Activated CD4-positive, alpha-beta T cell treated with anti-CD3 and anti-CD28 coated beads, Interleukin-2, Interleukin-4, amounts not matched to agents 100 ng/mL and 50 ng/mL, durations not matched to agents 16 hours and 8 hours (primary cell): ENCODE measurements around the gene UGT1A3.

Experiments used
- DNase-seq: peaks from one replicate; pipeline ENCODE4 v3.0.0-alpha.2; 2020; ENCODE audit warnings: low spot score

Gene UGT1A3

DNA sequence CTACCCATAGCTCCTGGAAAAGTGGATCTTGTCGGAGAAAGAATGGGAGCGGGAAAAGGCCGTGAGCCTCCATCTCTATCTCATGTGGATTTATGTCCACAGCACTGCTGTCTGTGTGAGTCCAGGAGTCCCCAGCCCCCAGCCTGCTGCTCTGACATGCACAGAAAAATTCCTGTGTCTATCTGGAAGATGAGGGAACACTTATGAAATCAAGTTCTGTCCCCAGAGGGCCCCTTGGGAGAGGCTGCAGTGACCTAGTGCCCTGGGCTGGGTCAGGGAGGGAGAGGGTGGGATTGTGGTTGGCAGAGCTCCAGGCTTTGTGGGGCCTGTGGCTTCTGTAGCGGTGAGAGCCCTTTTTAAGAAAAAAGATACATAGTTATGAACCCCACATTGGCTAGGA lies 87.9 kb downstream of the UGT1A3 start:
- no peak for DNase-seq

DNA sequence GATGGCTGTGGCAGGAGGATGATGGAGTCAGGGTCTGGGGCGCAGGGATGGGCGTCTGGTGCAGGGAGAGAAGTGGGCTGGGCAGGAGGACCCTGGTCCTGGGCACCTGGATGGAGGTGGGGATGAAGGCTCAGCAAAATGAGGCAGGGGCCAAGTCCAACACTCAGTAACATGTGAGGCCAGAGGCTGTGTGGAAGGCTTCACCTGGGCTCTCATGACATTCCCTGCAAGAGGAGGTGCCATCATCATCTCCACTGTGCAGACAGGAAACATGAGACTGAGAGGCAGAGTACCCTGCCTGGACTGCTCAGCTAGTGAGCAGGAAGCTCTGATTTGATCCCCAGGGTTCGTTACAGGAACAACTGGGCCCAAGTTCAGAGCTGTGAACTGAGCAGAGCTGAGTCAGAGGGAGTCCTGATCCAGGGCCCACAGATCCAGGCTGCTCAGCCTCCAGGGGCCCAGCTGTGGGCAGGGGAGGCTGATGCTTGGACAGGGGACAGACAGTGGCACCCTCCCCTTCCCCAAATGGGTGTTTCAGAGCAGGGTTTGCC lies 88.6 kb downstream of the UGT1A3 start:
- no peak for DNase-seq

DNA sequence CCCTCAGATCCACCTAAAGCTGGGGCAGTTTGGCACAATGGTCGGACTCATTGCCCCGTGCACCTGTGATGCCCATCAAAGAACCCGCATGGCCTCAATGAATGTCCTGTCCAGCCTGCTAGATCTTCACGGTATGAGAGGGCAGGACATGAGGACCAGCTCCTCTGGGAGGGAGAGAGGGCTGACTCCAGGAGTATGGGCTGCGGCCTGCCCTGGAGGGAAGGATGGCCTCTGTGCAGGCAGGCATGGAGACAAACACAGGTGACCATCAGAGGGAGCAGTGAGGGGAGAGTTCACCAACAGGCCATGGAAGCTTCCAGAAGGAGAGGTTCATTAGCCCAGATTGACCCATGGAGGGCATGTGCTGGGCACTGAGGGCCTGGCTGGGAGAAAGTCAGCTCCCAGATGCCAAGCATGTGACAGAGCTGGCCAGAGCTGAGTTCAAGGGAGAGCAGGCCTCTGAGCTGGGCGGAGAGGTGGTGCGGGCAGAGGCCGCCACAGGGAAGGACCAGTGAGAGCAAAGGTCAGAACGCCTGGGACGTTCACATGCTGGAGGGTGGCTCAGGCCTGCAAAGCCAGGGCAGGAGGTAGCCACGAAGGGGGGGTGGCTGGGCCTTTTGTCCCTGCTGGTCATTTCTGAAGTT lies 89.3 kb downstream of the UGT1A3 start:
- no peak for DNase-seq

DNA sequence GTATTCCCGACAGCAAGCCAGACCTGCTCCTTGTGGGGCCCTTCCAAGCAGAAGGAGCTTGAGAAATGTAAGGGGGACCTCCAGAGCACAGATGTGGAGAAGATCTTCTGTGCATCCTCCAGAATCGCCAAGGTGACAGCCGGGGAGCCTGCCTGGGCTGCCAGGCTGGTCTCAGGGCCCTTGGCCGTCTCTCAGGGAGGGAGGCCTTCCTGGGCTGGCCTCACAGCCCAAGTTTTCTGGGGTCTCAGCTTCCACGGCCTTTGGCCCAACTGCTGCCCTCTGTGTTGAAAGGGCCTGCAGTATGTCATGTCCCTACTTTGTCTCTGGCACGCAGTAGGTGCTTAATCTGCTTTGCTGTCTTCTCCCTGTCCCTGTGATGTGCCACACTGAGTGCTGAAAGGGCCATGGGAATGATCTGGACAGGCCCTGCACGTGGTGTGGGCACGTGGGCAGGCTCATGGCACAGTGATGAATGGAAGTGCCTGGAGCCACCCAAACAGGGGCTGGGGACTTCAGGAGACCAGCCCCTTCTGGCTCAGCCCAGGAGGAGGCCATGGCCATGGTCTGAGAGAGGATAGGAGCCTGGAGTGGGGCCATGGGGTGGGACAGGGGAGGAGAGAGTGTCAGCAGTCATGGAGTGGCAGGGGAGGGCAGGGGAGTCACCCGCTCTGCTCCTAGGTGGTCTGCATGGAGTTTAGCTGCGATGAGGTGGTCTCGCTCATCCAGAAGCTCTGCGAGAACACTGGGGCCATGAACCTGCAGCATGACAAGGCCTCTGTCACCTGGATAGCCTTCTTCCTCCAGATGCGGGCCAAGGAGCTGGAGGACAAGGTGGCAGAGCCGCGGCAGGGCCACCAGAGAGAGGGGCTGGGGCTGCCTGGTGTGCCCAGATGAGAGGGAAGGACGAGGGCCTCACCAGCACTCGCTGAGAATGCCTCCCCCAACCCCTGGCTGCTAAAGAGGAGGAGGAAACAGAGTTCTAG lies 90.1 kb downstream of the UGT1A3 start:
- no peak for DNase-seq

DNA sequence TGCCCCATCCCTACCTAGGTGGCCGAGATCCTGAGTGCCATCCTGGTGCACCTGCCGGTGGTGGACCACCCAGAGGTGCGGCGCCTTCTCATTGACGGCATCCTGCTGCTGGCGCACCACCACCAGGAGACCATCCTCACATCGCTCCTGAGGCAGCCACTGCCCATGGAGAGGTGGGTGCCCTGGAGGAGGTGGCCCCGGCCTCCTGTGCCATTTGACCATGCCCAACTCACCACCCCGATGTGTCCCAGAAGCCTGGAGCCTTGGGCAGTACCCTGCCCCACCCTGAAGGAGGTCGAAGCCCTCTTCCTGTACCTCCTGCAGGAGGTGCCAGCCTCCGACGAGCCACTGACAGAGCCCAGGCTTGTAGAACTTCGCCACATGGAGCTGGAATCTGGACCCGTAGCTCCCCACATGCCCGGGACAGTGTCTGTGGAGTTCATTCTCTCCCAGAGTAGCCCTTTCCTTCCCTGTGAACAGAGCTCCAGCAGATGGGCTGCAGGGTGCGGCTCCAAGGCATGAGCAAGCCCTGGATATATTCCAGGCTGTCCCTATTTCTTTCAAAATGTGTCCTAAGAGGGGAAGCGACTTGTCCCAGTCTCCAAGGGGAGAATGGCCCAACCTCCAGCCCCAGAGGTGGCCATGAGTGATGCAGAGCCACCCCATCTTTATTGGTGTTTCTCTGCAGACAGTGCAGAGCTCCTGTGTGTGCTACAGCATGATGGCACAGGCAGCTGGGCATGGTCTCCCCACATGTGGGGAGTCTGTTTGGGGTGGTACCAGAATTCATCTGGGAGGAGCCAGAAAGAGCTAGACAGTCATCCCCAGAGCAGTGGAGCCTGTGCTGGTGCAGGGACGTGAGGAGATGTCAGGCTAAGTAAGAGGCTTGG lies 91.3 kb downstream of the UGT1A3 start:
- no peak for DNase-seq

DNA sequence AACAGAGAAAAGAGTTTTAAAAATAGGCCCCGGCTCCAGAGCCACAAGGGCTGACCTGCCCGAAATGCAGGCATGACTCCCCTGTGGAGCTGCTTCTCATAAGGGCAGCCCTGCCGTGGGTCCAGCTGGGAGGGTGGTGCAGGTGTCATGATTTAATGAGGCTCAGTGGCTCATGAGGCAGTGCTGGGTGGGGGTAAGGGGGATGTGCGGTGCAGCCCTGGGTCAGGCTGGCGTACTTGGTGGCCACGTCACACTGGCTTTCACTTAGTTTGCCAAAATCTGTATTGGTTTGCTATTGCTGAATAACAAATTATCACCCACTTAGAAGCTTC lies 91.9 kb downstream of the UGT1A3 start:
- DNase-seq, result no peak

DNA sequence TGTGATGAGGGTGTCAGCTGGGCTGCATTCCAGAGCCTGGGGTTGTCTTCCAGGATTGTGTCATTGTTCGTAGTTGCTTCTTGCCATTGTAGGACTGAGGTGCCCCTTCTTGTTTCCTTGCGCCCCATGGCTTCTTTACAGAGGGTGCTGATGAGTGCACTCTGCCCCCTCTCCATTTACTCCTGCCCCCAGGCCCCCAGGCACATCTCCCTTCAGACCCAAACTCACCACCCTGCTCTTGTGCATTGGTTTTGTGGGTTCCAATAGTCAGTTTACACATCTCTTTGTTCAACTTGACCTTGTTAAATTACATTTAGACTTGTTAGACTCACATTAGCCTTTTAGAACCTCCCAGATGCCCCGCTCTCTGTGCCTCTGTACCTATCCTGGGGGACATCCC lies 92.4 kb downstream of the UGT1A3 start:
- no peak for DNase-seq

DNA sequence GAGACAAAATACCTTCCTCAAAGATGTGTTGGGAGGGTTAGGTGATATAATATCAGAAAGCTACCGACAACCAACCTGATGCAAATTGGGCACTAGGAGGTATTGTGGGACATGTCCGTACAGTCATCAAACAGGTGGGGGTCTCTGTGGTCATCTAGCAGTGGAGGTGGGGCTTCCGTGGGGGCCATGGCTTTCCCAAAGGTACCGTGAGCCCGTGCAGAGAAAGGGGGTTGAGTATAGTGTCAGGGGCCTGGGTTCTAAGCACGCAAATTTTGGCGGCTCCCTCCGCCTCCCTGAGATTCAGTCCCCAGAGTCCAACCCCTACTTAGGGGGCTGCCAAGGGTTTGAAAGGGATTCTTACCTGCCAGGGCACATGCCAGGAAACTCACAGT lies 92.9 kb downstream of the UGT1A3 start:
- DNase-seq, result no peak

DNA sequence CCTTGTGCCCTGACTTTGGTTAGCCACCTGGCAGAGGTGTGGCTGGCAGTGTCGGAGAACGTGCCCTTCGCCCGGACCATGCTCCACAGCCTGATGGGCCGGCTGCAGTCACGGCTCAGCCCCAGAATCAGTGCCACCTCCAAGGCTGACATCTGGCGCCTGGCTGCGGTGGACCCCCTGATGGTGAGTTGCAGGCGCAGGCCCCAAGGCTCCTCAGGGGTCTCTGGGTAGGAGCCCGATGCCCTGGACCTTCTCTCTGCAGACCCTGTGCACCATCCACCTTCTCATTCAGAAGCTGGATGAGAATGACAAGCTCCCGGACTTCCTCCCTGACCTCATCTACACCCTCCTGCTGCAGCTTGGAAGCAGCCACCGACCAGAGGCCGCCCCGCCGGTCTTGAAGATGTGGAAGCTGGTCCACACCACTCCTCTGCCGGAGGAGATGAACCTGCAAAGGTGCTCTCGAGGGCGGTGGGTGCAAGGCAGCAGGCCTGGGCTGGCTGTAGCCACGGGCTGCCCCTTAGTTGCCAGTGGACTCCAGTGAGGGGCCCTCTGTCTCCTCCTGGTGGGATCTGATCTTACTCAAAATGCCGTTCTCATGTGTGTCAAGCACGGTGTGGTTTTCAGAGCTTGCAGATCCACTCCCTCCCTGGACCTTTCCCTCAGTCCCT lies 93.4 kb downstream of the UGT1A3 start:
- no peak for DNase-seq
